Glutamatergic neuron (in vitro differentiated cells): ENCODE results near the gene LDLRAD4. TPM values are rescaled to one million over a fixed set of nuclear protein-coding genes. Genes with fewer than 3 reads are reported as not detected.

Experiments
- DNase-seq: peaks from one replicate; pipeline ENCODE4 v3.0.0; 2022
- H3K27ac Mint-ChIP-seq: one replicate; pipeline ENCODE4 v1.8.0; 2020; ENCODE audit warnings: mild to moderate bottlenecking, mixed read lengths, inconsistent platforms; ENCODE audit not compliant: unreplicated experiment
- H3K27me3 Mint-ChIP-seq: one replicate; pipeline ENCODE4 v1.8.0; 2020; ENCODE audit warnings: mild to moderate bottlenecking, moderate library complexity, mixed read lengths, inconsistent platforms; ENCODE audit not compliant: unreplicated experiment
- H3K36me3 Mint-ChIP-seq: one replicate; pipeline ENCODE4 v1.8.0; 2020; ENCODE audit warnings: mild to moderate bottlenecking, mixed read lengths, inconsistent platforms; ENCODE audit not compliant: unreplicated experiment
- H3K4me1 Mint-ChIP-seq: one replicate; pipeline ENCODE4 v1.8.0; 2020; ENCODE audit warnings: mild to moderate bottlenecking, low read depth, mixed read lengths, inconsistent platforms; ENCODE audit not compliant: unreplicated experiment
- H3K4me3 Mint-ChIP-seq: one replicate; pipeline ENCODE4 v1.8.0; 2020; ENCODE audit warnings: mild to moderate bottlenecking, mixed read lengths, inconsistent platforms; ENCODE audit not compliant: unreplicated experiment
- H3K9me3 Mint-ChIP-seq: one replicate; pipeline ENCODE4 v1.8.0; 2020; ENCODE audit warnings: mild to moderate bottlenecking, moderate library complexity, mixed read lengths, inconsistent platforms; ENCODE audit not compliant: unreplicated experiment
- CTCF ChIP-seq: fragments of 200-600 bp; sonication (generic); IDR thresholded peaks from one replicate; pipeline ENCODE4 v1.5.0; 2021; ENCODE audit not compliant: partially characterized antibody, unreplicated experiment
- total RNA-seq: library from RNA; stranded (reverse); fragmentation: NEBNext Ultra II Directional; extraction: Animal tissue kit (Norgen Biotek cat#: 25700); gene quantifications from one replicate; pipeline ENCODE4 v1.2.1, GENCODE V29; 2021; ENCODE audit not compliant: unreplicated experiment

LDLRAD4 gene
- total RNA-seq, 1 donor from 2014 or later: 0.29 TPM

DNA sequence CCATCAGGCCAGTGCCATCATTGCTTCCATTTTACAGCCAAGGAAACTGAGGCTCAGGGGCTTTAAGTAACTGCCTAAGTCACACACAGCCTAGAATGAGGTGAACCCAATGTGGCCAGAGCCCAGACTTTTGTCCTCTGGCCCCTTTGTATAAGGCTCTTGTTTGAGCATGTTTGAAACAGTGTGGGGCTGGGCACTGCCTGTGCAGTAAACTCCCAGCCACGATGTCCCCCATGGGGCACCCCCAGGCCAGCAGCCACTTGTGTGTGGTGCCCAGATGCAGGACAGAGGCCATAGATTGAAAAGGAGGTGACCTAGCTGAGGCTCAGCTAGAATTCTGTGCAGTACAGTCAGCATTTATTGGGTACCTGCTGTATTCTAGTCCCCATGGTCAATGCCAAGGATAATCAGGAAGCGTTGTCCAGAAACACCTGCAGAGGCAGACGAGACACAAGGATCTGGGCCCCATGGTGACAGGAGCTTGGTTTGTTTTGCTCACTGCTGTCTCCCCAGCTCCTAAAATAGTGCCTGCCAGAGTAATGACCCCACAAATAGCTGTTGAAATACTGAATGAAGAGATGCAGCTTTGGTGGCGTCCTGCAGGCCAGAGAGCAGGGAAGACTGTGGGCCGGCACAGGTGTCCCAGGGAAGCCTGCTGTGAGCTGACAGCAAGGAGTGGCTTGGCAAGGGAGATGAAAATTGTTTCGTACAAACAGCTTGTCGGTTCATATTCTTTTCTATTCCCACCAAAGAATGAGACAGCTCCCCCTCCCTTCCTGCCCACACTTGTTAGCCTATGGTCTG is 160.7 kb downstream of the LDLRAD4 start:
- Mint-ChIP-seq H3K4me1 (peaks cover 11% of the 10 kb centered on the region), H3K4me3 (no peak overlapping the region), H3K9me3 (peaks cover 3% of the 10 kb centered on the region), H3K27ac (no peak overlapping the region), H3K27me3 (peaks cover 7% of the 10 kb centered on the region), H3K36me3 (no peaks in the 10 kb centered on the region)
- no peak for DNase-seq
- TF ChIP-seq CTCF: no peak

DNA sequence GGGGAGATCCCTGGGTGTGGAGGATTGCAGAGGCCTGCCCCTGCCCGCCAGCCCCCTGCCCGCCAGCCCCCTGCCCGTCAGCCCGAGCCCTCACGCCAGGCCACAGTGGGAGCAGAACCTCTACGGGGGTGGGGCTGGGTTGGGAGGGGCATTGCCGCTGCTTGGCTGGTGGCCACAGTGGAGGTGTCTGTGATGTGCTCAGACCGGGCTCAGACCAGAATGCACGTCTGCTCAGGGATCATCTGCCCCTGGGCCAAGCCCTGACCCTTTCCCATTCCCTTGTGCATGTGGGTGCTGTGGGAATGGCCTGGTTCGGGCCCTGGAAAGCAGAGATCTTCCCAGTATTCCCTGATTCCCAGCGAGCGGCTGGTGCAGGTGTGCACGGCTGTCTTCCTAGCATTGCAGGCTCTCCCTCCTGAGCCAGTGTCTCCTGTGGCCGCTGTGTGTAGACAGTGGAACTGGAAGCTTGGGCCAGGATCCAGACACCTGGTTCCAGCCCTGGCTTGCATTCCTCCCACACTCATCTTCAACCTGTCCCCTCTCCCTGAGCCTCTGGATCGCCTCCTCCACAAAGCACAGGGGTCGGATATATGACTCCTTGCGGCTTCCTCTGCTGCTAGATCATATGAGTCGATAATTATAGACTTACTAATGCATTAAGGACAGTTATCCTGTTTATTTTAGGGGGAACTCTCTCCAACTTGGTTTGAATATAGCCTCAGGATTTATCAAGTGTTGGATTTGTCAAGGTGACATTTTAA is 161.6 kb downstream of the LDLRAD4 start:
- H3K27me3 Mint-ChIP-seq: peaks cover 7% of the 10 kb centered on the region
- H3K27ac Mint-ChIP-seq: no peak overlapping the region
- peaks cover 3% of the 10 kb centered on the region for H3K9me3 Mint-ChIP-seq
- TF ChIP-seq CTCF: no peak
- H3K4me3 Mint-ChIP-seq: no peak overlapping the region
- peaks cover 11% of the 10 kb centered on the region for H3K4me1 Mint-ChIP-seq
- no peak for DNase-seq
- H3K36me3 Mint-ChIP-seq: no peaks in the 10 kb centered on the region

GRCh38 chr18:13380691-13381070 is 162.1 kb downstream of the LDLRAD4 start:
- Mint-ChIP-seq H3K27me3 (peaks cover 7% of the 10 kb centered on the region), H3K27ac (no peak overlapping the region), H3K9me3 (peaks cover 3% of the 10 kb centered on the region), H3K36me3 (no peaks in the 10 kb centered on the region), H3K4me1 (peaks cover 9% of the 10 kb centered on the region), H3K4me3 (no peak overlapping the region)
- DNase-seq: no peak
- no peak for TF ChIP-seq CTCF

DNA sequence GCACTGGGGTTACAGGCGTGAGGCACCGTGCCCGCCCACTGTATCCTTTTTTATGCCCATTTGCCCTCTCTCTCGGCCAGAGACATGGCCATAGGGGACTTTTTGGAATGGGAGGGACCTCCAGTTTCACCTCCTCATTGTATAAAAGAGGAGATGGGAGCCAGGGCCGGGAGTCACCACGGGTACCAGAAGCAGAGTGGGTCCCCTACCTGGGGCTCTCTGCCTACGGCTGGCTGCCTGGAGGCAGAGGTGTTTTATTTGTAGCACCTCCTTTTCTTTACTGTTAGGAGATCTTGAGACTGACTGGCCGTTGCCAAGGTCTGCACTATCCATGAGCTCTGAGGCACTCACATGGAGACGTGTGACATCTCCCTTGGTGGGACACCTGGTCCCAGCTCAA is 162.8 kb downstream of the LDLRAD4 start:
- peaks cover 9% of the 10 kb centered on the region for H3K4me1 Mint-ChIP-seq
- H3K27me3 Mint-ChIP-seq: peaks cover 7% of the 10 kb centered on the region
- no peak overlapping the region for H3K4me3 Mint-ChIP-seq
- H3K36me3 Mint-ChIP-seq: no peaks in the 10 kb centered on the region
- no peak for TF ChIP-seq CTCF
- no peak overlapping the region for H3K27ac Mint-ChIP-seq
- peaks cover 3% of the 10 kb centered on the region for H3K9me3 Mint-ChIP-seq
- no peak for DNase-seq

DNA sequence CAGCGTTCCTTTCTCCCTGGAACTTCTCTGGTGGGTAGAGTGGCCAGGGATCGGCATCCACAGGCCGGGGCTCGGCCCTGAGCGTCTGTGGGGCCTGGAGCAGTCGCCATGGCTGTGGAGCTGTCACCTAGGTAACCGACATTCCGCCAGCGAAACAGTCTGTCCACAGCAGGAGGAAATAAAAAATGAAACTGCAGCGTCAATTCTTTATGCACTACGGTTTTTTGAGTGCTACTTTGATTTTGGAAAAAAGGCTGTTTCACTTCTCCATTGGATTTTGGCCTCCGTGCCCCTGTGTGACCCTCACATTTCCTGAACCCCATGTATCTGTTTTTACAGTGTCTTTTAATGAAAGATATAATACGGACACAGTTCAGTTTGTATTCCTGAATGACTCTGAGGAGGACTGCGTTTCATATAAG is 163.4 kb downstream of the LDLRAD4 start:
- peaks cover 9% of the 10 kb centered on the region for H3K4me1 Mint-ChIP-seq

More for the DNA sequence above, 163.4 kb downstream of the LDLRAD4 start:
- Mint-ChIP-seq H3K9me3 (peaks cover 3% of the 10 kb centered on the region), H3K36me3 (no peaks in the 10 kb centered on the region), H3K27ac (no peak overlapping the region), H3K4me3 (no peak overlapping the region), H3K27me3 (peaks cover 7% of the 10 kb centered on the region)
- no peak for TF ChIP-seq CTCF
- DNase-seq: no peak
